PC-3 (cell line): ENCODE measurements around the gene LGALS3BP. TPM values are rescaled to one million over a fixed set of nuclear protein-coding genes. Genes with fewer than 3 reads are reported as not detected.

Source experiments
- ATAC-seq: fragments of 200-7000 bp; cut with Tn5 transposase; 2 replicates; pipeline ENCODE4 v1.9.1; 2020; ENCODE audit warnings: mild to moderate bottlenecking, moderate library complexity
- BruUV-seq: library from RNA; stranded (reverse); fragments of 400-500 nt; replicated peaks from 2 replicates; lab custom pipeline; 2021; lab: Mats Ljungman, UMichigan
- CTCF ChIA-PET: fragments of 300-600 bp; sonication (Branson Sonifier 250); formaldehyde crosslinking; loops from one replicate; lab custom pipeline; 2022; ENCODE audit warnings: antibody characterized with exemption; lab: Charles Lee
- POLR2A ChIA-PET: fragments of 300-600 bp; sonication (Branson Sonifier 250); formaldehyde crosslinking; loops from one replicate; lab custom pipeline; 2022; ENCODE audit warnings: antibody characterized with exemption; ENCODE audit not compliant: unreplicated experiment; lab: Charles Lee
- DNase-seq: peaks from one replicate; pipeline ENCODE4 v3.0.0-alpha.2; 2015
- H2AFZ ChIP-seq: fragments of 300-600 bp; sonication (generic); 2 replicates; pipeline ENCODE4 v1.6.0; 2016; ENCODE audit warnings: antibody characterized with exemption, low read length
- H3F3A ChIP-seq: fragments of 300-600 bp; sonication (generic); one replicate; pipeline ENCODE4 v1.6.0; 2017; ENCODE audit warnings: antibody characterized with exemption, low read length, control low read depth, mild to moderate bottlenecking; ENCODE audit not compliant: unreplicated experiment
- H3K27ac ChIP-seq: fragments of 300-600 bp; sonication (generic); 2 replicates; pipeline ENCODE4 v1.5.1; 2016; ENCODE audit warnings: mild to moderate bottlenecking, low read length
- H3K27me3 ChIP-seq: fragments of 300-600 bp; sonication (generic); 2 replicates; pipeline ENCODE4 v1.6.1; 2016; ENCODE audit warnings: low read length, mixed read lengths
- H3K36me3 ChIP-seq: fragments of 300-600 bp; sonication (generic); 2 replicates; pipeline ENCODE4 v1.6.1; 2016; ENCODE audit warnings: low read depth, mixed run types, low read length, mixed read lengths
- H3K4me1 ChIP-seq: fragments of 300-600 bp; sonication (generic); 2 replicates; pipeline ENCODE4 v1.5.1; 2016; ENCODE audit warnings: low read length; ENCODE audit not compliant: insufficient read depth
- H3K4me2 ChIP-seq: fragments of 300-600 bp; sonication (generic); 2 replicates; pipeline ENCODE4 v1.6.0; 2016; ENCODE audit warnings: low read length
- H3K4me3 ChIP-seq: fragments of 300-600 bp; sonication (generic); 2 replicates; pipeline ENCODE4 v1.5.1; 2016; ENCODE audit warnings: mild to moderate bottlenecking, low read length, mixed read lengths
- H3K79me2 ChIP-seq: fragments of 300-600 bp; sonication (generic); 2 replicates; pipeline ENCODE4 v1.6.1; 2017; ENCODE audit warnings: low read length, mixed read lengths
- H3K9ac ChIP-seq: fragments of 300-600 bp; sonication (generic); 2 replicates; pipeline ENCODE4 v1.6.0; 2016; ENCODE audit warnings: mild to moderate bottlenecking, low read length
- H3K9me2 ChIP-seq: fragments of 300-600 bp; sonication (generic); replicated peaks from 2 replicates; pipeline ENCODE4 v1.6.1; 2016; ENCODE audit warnings: mixed run types, low read length, mixed read lengths
- H3K9me3 ChIP-seq: fragments of 300-600 bp; sonication (generic); 2 replicates; pipeline ENCODE4 v1.6.1; 2016; ENCODE audit warnings: low read length, mixed read lengths
- H4K20me1 ChIP-seq: fragments of 300-600 bp; sonication (generic); 2 replicates; pipeline ENCODE4 v1.6.1; 2016; ENCODE audit warnings: low read length, mixed read lengths
- EZH2 ChIP-seq: fragments of 300-600 bp; sonication (generic); IDR thresholded peaks from one replicate; pipeline ENCODE4 v1.6.1; 2017; ENCODE audit warnings: antibody characterized with exemption, mild to moderate bottlenecking, low read length; ENCODE audit not compliant: unreplicated experiment
- EZH2phosphoT487 ChIP-seq: fragments of 300-600 bp; sonication (generic); IDR thresholded peaks from 2 replicates; pipeline ENCODE4 v1.6.1; 2018; ENCODE audit warnings: mild to moderate bottlenecking, antibody characterized with exemption, low read length, borderline replicate concordance
- intact Hi-C: fragments of 100-400 bp; cut with micrococcal nuclease; formaldehyde crosslinking; loops from 2 replicates; pipeline ENCODE4 v1.9.0; 2023
- total RNA-seq: library from RNA; depleted of rRNA; stranded (reverse); fragments of >200 nt; gene quantifications from 2 replicates; pipeline ENCODE4 v1.2.3, GENCODE V29; 2014
- TF ChIP-seq, protein P1 (sequence below): fragments of 300-600 bp; sonication (generic); conservative IDR thresholded peaks from 2 replicates; pipeline ENCODE4 v1.5.1; 2017; ENCODE audit warnings: antibody characterized with exemption, low read depth, mild to moderate bottlenecking, low read length

Gene LGALS3BP
- total RNA-seq, 1 experiment from 2014 or later, result 72.4 TPM

DNA sequence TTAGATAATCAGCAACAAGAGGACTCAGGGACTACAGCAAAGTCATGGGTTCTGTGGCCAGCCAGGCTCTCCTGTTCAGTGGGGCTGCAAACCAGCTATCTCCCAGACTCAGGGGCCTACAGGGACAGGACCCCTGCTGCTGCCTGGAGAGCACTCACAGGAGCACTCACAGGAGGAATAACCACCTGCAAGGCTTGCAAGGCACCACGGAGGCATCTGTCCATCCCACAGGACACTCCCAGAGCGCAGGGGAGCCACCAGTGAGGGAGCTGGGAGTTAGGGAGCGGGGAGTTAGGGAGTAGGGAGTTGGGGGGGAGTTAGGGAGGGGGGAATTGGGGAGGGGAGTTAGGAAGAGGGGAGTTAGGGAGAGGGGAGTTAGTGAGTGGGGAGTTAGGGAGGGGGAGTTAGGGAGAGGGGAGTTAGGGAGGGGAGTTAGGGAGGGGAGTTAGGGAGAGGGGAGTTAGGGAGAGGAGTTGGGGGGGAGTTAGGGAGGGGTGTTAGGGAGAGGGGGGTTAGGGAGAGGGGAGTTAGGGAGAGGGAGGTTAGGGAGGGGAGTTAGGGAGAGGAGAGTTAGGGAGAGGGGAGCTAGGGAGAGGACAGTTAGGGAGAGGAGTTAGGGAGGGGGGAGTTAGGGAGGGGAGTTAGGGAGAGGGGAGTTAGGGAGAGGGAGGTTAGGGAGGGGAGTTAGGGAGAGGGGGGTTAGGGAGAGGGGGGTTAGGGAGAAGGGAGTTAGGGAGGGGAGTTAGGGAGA, 24.1 kb upstream of the LGALS3BP start:
- BruUV-seq, result no TSS peak
- DNase-seq (no peak), ATAC-seq (no peak)
- H3K36me3 ChIP-seq, result peaks cover 34% of the 10 kb centered on the region; the same call in 1 of the 2 replicates
- no peaks in the 10 kb centered on the region for H3K9me3 ChIP-seq
- intact Hi-C loops, result no loop called here
- H3K4me2 ChIP-seq, result peak overlapping the region; percentile 69
- H3K27me3 ChIP-seq, result no peaks in the 10 kb centered on the region
- peaks cover 93% of the 10 kb centered on the region for H3K79me2 ChIP-seq
- ChIA-PET CTCF (interaction anchor here (1.0 kb wide), 1 partner anchor 42 kb away, joined by 16 read pairs; no protein-coding TSS in a partner anchor), POLR2A (interaction anchor here (0.5 to 1.1 kb wide), 3 partner anchors 23 to 1098 kb away, joined by 3 to 4 read pairs (median 3); no protein-coding TSS in a partner anchor)
- H3K4me1 ChIP-seq, result peaks cover 61% of the 10 kb centered on the region
- peaks cover 11% of the 10 kb centered on the region for H3F3A ChIP-seq
- no peak for TF ChIP-seq EZH2phosphoT487
- TF ChIP-seq, protein P1, sequence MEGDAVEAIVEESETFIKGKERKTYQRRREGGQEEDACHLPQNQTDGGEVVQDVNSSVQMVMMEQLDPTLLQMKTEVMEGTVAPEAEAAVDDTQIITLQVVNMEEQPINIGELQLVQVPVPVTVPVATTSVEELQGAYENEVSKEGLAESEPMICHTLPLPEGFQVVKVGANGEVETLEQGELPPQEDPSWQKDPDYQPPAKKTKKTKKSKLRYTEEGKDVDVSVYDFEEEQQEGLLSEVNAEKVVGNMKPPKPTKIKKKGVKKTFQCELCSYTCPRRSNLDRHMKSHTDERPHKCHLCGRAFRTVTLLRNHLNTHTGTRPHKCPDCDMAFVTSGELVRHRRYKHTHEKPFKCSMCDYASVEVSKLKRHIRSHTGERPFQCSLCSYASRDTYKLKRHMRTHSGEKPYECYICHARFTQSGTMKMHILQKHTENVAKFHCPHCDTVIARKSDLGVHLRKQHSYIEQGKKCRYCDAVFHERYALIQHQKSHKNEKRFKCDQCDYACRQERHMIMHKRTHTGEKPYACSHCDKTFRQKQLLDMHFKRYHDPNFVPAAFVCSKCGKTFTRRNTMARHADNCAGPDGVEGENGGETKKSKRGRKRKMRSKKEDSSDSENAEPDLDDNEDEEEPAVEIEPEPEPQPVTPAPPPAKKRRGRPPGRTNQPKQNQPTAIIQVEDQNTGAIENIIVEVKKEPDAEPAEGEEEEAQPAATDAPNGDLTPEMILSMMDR, result no peak
- H2AFZ ChIP-seq, result no peak overlapping the region
- H4K20me1 ChIP-seq, result peaks cover 38% of the 10 kb centered on the region
- H3K9ac ChIP-seq, result no peak overlapping the region
- peak overlapping the region; percentile 42 for H3K4me3 ChIP-seq
- H3K9me2 ChIP-seq, result no peaks in the 10 kb centered on the region
- H3K27ac ChIP-seq, result no peak overlapping the region

DNA sequence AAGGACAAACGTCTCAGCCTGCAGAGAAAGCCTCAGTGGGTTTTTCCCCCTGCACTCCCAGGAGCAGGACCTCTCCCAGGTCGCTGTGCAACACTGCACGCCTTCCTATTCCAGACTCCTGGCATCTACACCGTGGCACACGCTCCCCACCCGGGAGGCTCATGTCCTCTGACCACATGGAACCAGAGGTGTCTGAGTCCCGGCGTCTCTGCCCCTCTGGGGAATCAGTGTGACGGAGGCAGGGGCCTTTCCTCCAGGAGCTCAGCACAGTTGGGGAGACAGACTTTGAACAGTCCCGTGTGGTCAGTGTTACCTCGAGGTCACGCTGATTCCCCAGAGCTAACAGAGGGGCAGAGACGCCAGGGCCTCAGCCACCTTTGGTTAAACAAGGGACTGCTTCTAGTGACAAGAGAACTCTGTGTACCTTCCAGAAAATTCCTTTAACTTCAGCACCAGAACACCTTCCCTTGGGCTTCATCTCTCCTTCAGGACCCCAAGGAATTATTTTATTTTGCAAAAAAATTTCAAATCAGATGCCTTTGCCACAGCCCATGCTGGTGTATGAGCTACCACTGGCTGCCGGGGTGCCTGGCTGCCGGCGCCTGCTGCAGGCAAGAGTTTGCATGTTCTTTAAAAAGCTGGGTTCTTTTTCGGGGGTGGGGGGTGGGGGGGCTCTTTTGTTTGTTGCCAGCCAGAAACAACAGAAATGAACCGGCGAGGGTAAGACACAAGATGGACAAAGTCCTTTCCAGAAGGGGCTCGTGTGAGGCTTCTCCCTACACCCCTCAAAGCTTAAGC, 23.3 kb upstream of the LGALS3BP start:
- Histone ChIP-seq H4K20me1 (peaks cover 34% of the 10 kb centered on the region), H3K4me1 (peaks cover 61% of the 10 kb centered on the region), H3K9ac (no peak overlapping the region), H3F3A (peaks cover 12% of the 10 kb centered on the region), H3K4me3 (peak overlapping the region; percentile 42; the same call in 1 of the 2 replicates), H3K9me3 (no peaks in the 10 kb centered on the region), H3K27me3 (no peaks in the 10 kb centered on the region), H3K4me2 (peak overlapping the region; percentile 69), H3K79me2 (peaks cover 93% of the 10 kb centered on the region), H3K27ac (no peak overlapping the region), H3K9me2 (no peaks in the 10 kb centered on the region), H2AFZ (no peak overlapping the region), H3K36me3 (peaks cover 38% of the 10 kb centered on the region; the same call in 1 of the 2 replicates)
- no TSS peak for BruUV-seq
- intact Hi-C loops, result no loop called here
- ChIA-PET POLR2A (interaction anchor here (0.5 kb wide), 1 partner anchor 688 kb away, joined by 3 read pairs; no protein-coding TSS in a partner anchor), CTCF (interaction anchor here (1.0 kb wide), 1 partner anchor 43 kb away, joined by 16 read pairs; no protein-coding TSS in a partner anchor)
- TF ChIP-seq, protein P1, result no peak
- TF ChIP-seq EZH2phosphoT487 (no peak), EZH2 (no peak)
- no peak for DNase-seq
- no peak for ATAC-seq
